PC-3 (cell line): ENCODE results near the gene LCE1F. TPM values are rescaled to one million over a fixed set of nuclear protein-coding genes. Genes with fewer than 3 reads are reported as not detected.

ENCODE experiments used
- ATAC-seq: fragments of 200-7000 bp; cut with Tn5 transposase; 2 replicates; pipeline ENCODE4 v1.9.1; 2020; ENCODE audit warnings: mild to moderate bottlenecking, moderate library complexity
- BruUV-seq: library from RNA; stranded (reverse); fragments of 400-500 nt; replicated peaks from 2 replicates; lab custom pipeline; 2021; lab: Mats Ljungman, UMichigan
- CTCF ChIA-PET: fragments of 300-600 bp; sonication (Branson Sonifier 250); formaldehyde crosslinking; loops from one replicate; lab custom pipeline; 2022; ENCODE audit warnings: antibody characterized with exemption; lab: Charles Lee
- POLR2A ChIA-PET: fragments of 300-600 bp; sonication (Branson Sonifier 250); formaldehyde crosslinking; loops from one replicate; lab custom pipeline; 2022; ENCODE audit warnings: antibody characterized with exemption; ENCODE audit not compliant: unreplicated experiment; lab: Charles Lee
- DNase-seq: peaks from one replicate; pipeline ENCODE4 v3.0.0-alpha.2; 2015
- H2AFZ ChIP-seq: fragments of 300-600 bp; sonication (generic); 2 replicates; pipeline ENCODE4 v1.6.0; 2016; ENCODE audit warnings: antibody characterized with exemption, low read length
- H3F3A ChIP-seq: fragments of 300-600 bp; sonication (generic); one replicate; pipeline ENCODE4 v1.6.0; 2017; ENCODE audit warnings: antibody characterized with exemption, low read length, control low read depth, mild to moderate bottlenecking; ENCODE audit not compliant: unreplicated experiment
- H3K27ac ChIP-seq: fragments of 300-600 bp; sonication (generic); 2 replicates; pipeline ENCODE4 v1.5.1; 2016; ENCODE audit warnings: mild to moderate bottlenecking, low read length
- H3K27me3 ChIP-seq: fragments of 300-600 bp; sonication (generic); 2 replicates; pipeline ENCODE4 v1.6.1; 2016; ENCODE audit warnings: low read length, mixed read lengths
- H3K36me3 ChIP-seq: fragments of 300-600 bp; sonication (generic); 2 replicates; pipeline ENCODE4 v1.6.1; 2016; ENCODE audit warnings: low read depth, mixed run types, low read length, mixed read lengths
- H3K4me1 ChIP-seq: fragments of 300-600 bp; sonication (generic); 2 replicates; pipeline ENCODE4 v1.5.1; 2016; ENCODE audit warnings: low read length; ENCODE audit not compliant: insufficient read depth
- H3K4me2 ChIP-seq: fragments of 300-600 bp; sonication (generic); 2 replicates; pipeline ENCODE4 v1.6.0; 2016; ENCODE audit warnings: low read length
- H3K4me3 ChIP-seq: fragments of 300-600 bp; sonication (generic); 2 replicates; pipeline ENCODE4 v1.5.1; 2016; ENCODE audit warnings: mild to moderate bottlenecking, low read length, mixed read lengths
- H3K79me2 ChIP-seq: fragments of 300-600 bp; sonication (generic); 2 replicates; pipeline ENCODE4 v1.6.1; 2017; ENCODE audit warnings: low read length, mixed read lengths
- H3K9ac ChIP-seq: fragments of 300-600 bp; sonication (generic); 2 replicates; pipeline ENCODE4 v1.6.0; 2016; ENCODE audit warnings: mild to moderate bottlenecking, low read length
- H3K9me2 ChIP-seq: fragments of 300-600 bp; sonication (generic); replicated peaks from 2 replicates; pipeline ENCODE4 v1.6.1; 2016; ENCODE audit warnings: mixed run types, low read length, mixed read lengths
- H3K9me3 ChIP-seq: fragments of 300-600 bp; sonication (generic); 2 replicates; pipeline ENCODE4 v1.6.1; 2016; ENCODE audit warnings: low read length, mixed read lengths
- H4K20me1 ChIP-seq: fragments of 300-600 bp; sonication (generic); 2 replicates; pipeline ENCODE4 v1.6.1; 2016; ENCODE audit warnings: low read length, mixed read lengths
- EZH2 ChIP-seq: fragments of 300-600 bp; sonication (generic); IDR thresholded peaks from one replicate; pipeline ENCODE4 v1.6.1; 2017; ENCODE audit warnings: antibody characterized with exemption, mild to moderate bottlenecking, low read length; ENCODE audit not compliant: unreplicated experiment
- EZH2phosphoT487 ChIP-seq: fragments of 300-600 bp; sonication (generic); IDR thresholded peaks from 2 replicates; pipeline ENCODE4 v1.6.1; 2018; ENCODE audit warnings: mild to moderate bottlenecking, antibody characterized with exemption, low read length, borderline replicate concordance
- intact Hi-C: fragments of 100-400 bp; cut with micrococcal nuclease; formaldehyde crosslinking; loops from 2 replicates; pipeline ENCODE4 v1.9.0; 2023
- total RNA-seq: library from RNA; depleted of rRNA; stranded (reverse); fragments of >200 nt; gene quantifications from 2 replicates; pipeline ENCODE4 v1.2.3, GENCODE V29; 2014
- TF ChIP-seq, protein P1 (sequence below): fragments of 300-600 bp; sonication (generic); conservative IDR thresholded peaks from 2 replicates; pipeline ENCODE4 v1.5.1; 2017; ENCODE audit warnings: antibody characterized with exemption, low read depth, mild to moderate bottlenecking, low read length

The LCE1F gene
- total RNA-seq, 1 experiment from 2014 or later, result not detected

GRCh38 chr1:152752225-152752624 is 22.7 kb upstream of the LCE1F start:
- Histone ChIP-seq H3F3A (no peaks in the 10 kb centered on the region), H3K27ac (no peak overlapping the region), H3K9ac (no peak overlapping the region), H3K4me1 (peaks cover 12% of the 10 kb centered on the region), H3K9me2 (no peaks in the 10 kb centered on the region; the same call in 1 of the 2 replicates), H3K4me3 (no peak overlapping the region), H3K4me2 (peak overlapping the region; percentile 35), H4K20me1 (no peaks in the 10 kb centered on the region), H3K79me2 (no peaks in the 10 kb centered on the region), H2AFZ (no peak overlapping the region), H3K27me3 (peaks cover 9% of the 10 kb centered on the region; the same call in 1 of the 2 replicates), H3K9me3 (no peaks in the 10 kb centered on the region), H3K36me3 (no peaks in the 10 kb centered on the region)
- ChIA-PET POLR2A (no interaction called here), CTCF (no interaction called here)
- DNase-seq, result peak; percentile 89
- intact Hi-C loops, result no loop called here
- TF ChIP-seq EZH2 (no peak), EZH2phosphoT487 (no peak)
- TF ChIP-seq, protein P1, sequence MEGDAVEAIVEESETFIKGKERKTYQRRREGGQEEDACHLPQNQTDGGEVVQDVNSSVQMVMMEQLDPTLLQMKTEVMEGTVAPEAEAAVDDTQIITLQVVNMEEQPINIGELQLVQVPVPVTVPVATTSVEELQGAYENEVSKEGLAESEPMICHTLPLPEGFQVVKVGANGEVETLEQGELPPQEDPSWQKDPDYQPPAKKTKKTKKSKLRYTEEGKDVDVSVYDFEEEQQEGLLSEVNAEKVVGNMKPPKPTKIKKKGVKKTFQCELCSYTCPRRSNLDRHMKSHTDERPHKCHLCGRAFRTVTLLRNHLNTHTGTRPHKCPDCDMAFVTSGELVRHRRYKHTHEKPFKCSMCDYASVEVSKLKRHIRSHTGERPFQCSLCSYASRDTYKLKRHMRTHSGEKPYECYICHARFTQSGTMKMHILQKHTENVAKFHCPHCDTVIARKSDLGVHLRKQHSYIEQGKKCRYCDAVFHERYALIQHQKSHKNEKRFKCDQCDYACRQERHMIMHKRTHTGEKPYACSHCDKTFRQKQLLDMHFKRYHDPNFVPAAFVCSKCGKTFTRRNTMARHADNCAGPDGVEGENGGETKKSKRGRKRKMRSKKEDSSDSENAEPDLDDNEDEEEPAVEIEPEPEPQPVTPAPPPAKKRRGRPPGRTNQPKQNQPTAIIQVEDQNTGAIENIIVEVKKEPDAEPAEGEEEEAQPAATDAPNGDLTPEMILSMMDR, result no peak
- peak; percentile 91 for ATAC-seq
- BruUV-seq, result no TSS peak

DNA sequence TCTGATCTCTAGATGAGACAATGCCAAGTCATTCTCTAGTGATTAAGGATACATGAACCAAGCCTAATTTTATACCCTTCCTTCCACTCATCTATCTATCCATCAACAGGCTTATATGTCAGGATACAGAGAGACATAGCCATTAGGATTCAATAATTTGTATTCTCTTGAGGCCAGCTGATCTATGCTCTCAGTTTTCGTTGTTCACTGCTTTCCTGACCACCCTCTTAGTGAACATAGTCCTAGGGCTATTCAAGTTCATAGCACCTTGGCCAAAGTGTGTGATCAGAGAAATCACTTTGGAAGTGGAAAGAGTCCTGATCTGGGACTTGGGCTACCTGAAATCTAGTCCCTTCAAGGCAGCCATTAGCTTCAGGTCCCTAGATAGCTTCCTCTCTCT is 21.4 kb upstream of the LCE1F start:
- Histone ChIP-seq H3K79me2 (no peaks in the 10 kb centered on the region), H3K9ac (no peak overlapping the region), H3K4me2 (no peak overlapping the region), H3K9me2 (no peaks in the 10 kb centered on the region; the same call in 1 of the 2 replicates), H4K20me1 (no peaks in the 10 kb centered on the region), H3K4me3 (no peak overlapping the region), H3K9me3 (no peaks in the 10 kb centered on the region), H2AFZ (no peak overlapping the region), H3K36me3 (no peaks in the 10 kb centered on the region), H3K27ac (no peak overlapping the region), H3F3A (no peaks in the 10 kb centered on the region), H3K4me1 (peaks cover 12% of the 10 kb centered on the region), H3K27me3 (peaks cover 9% of the 10 kb centered on the region; the same call in 1 of the 2 replicates)
- intact Hi-C loops, result no loop called here
- ATAC-seq (no peak), DNase-seq (no peak)
- CTCF ChIA-PET, result no interaction called here
- TF ChIP-seq, protein P1, result no peak
- TF ChIP-seq EZH2 (no peak), EZH2phosphoT487 (no peak)
- POLR2A ChIA-PET, result no interaction called here
- BruUV-seq, result no TSS peak

DNA sequence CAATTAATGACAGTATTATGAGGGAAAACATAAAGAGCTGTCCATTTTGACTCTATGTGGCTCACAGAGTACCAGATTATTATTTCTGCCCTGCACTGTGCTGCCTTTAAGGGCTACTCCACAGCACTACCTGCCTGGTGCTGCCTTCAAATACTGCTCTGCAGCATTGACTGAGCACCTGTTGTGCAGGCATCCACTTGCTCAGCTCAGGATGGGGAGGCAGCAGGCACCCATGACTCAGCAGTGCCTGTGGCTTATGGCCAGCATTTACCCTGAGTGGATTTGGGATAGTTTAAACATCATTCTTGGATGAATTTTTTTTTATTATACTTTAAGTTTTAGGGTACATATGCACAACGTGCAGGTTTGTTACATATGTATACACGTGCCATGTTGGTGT is 18.1 kb upstream of the LCE1F start:
- ATAC-seq, result peak; percentile 58
- no peak overlapping the region for H3K27ac ChIP-seq
- POLR2A ChIA-PET, result no interaction called here

More for the DNA sequence above, 18.1 kb upstream of the LCE1F start:
- intact Hi-C loops, result no loop called here
- no peak overlapping the region for H3K4me2 ChIP-seq
- peaks cover 8% of the 10 kb centered on the region; the same call in 1 of the 2 replicates for H3K27me3 ChIP-seq
- no peak overlapping the region for H3K9ac ChIP-seq
- BruUV-seq, result no TSS peak
- H3F3A ChIP-seq, result no peaks in the 10 kb centered on the region
- CTCF ChIA-PET, result no interaction called here
- DNase-seq, result peak; percentile 61
- H3K4me3 ChIP-seq, result no peak overlapping the region
- no peaks in the 10 kb centered on the region for H4K20me1 ChIP-seq
- no peaks in the 10 kb centered on the region for H3K79me2 ChIP-seq
- no peak overlapping the region for H2AFZ ChIP-seq
- no peaks in the 10 kb centered on the region for H3K36me3 ChIP-seq
- no peak for TF ChIP-seq EZH2
- TF ChIP-seq, protein P1, result no peak
- TF ChIP-seq EZH2phosphoT487, result no peak
- H3K9me3 ChIP-seq, result no peaks in the 10 kb centered on the region
- peaks cover 11% of the 10 kb centered on the region for H3K4me1 ChIP-seq
- no peaks in the 10 kb centered on the region; the same call in 1 of the 2 replicates for H3K9me2 ChIP-seq
